D721Med (cell line): ENCODE data around the gene THSD4.

Experiments
- DNase-seq: peaks from one replicate; pipeline ENCODE4 v3.0.0; 2011; ENCODE audit warnings: low spot score; ENCODE audit not compliant: insufficient read length
- FAIRE-seq: peaks from 2 replicates; lab custom pipeline; 2011; peaks lifted over from hg19 to GRCh38; lab: Jason Lieb, UNC
- TF ChIP-seq, protein P1 (sequence below): IDR thresholded peaks from 2 replicates; pipeline ENCODE4 v1.5.1; 2012; ENCODE audit warnings: mild to moderate bottlenecking, control low read depth; ENCODE audit not compliant: insufficient read depth; ENCODE audit errors: missing control alignments

The THSD4 gene

DNA sequence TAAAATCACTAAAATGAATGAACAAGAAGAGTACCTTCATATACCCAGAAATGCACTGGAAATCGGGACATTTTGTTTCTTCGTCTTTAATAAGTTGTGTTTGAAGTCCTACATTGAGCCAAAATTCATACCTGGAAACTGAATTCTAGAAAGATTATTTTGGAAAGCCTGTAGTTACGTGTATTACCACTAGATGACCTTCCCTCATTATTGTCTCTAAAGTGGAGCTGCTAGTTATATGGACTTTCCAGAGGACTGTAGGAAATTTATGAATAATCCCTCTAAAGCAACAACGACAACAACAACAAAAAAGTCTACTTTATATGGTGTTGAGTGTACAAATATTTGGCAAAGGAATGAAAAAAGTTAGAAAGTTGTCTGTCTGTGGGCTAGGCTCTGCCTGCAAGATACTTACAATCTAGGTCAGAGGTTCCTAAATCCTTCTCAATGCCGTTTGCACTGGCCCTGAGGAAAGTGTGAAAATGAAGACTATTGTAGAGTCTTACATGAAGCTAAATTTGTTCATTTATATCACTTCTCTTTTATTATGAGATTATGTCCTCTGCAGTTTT is 460.3 kb downstream of the THSD4 start:
- TF ChIP-seq, protein P1, sequence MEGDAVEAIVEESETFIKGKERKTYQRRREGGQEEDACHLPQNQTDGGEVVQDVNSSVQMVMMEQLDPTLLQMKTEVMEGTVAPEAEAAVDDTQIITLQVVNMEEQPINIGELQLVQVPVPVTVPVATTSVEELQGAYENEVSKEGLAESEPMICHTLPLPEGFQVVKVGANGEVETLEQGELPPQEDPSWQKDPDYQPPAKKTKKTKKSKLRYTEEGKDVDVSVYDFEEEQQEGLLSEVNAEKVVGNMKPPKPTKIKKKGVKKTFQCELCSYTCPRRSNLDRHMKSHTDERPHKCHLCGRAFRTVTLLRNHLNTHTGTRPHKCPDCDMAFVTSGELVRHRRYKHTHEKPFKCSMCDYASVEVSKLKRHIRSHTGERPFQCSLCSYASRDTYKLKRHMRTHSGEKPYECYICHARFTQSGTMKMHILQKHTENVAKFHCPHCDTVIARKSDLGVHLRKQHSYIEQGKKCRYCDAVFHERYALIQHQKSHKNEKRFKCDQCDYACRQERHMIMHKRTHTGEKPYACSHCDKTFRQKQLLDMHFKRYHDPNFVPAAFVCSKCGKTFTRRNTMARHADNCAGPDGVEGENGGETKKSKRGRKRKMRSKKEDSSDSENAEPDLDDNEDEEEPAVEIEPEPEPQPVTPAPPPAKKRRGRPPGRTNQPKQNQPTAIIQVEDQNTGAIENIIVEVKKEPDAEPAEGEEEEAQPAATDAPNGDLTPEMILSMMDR, result peak; percentile 8
- no peak for FAIRE-seq
- DNase-seq, result no peak

DNA sequence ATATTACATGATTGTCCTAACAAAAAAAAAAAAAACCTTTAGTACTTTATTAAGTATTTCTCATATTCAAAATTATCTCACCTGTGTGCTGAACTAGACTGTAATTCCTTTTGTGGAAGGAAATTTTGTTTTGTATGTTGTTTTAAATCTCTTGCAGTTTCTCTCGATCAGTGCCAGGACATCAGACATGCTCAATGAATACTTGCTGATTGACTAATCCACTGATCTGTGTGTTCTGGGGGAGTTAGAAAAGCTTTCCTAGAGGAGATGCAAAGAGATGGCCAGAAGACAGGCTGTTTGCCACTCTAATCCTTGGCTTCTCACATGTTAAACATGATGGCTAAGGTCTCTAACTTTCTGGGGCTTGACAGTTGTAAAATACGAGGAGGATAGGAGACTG is 461.8 kb downstream of the THSD4 start:
- FAIRE-seq, result no peak
- TF ChIP-seq, protein P1, result no peak
- DNase-seq, result no peak

DNA sequence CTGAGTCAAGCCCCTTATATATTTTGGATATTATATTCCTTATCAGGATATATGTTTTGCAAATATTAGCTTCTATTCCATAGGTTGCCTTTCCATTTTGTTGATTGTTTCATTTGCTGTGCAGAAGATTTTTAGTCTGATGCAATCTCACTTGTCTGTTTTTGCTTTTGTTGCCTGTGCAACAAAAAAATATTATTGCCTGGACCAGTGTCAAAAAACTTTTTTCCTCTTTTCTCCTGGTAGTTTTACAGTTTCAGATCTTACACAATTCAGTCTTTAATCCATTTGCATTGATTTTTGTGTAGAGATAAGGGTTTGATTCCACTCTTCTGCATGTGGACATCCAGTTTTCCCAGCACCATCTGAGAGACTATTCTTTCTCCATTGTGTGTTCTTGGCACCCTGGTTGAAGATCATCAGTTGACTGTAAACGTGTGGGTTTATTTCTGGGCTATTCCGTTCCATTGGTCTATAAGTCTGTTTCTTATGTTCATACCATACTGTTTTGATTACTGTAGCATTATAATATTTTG is 466.2 kb downstream of the THSD4 start:
- DNase-seq (no peak), FAIRE-seq (no peak)
- TF ChIP-seq, protein P1, result no peak

DNA sequence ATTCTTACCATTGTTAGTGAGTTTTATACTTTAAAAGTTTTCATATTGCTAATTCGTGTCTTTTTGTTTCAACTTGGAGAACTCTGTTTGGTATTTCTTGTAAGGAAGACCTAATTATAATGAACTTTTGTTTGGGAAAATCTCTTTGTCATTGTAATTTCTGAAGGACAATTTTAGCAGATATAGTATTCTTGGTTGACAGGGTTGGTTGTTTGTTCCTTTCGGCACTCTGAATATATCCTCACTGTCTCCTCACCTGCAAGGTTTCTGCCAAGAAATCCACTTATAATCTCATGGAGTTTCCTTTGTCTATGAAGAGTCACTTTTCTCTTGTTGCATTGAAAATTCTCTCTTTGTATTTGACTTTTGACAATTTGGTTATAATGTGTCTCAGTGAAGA is 469.9 kb downstream of the THSD4 start:
- FAIRE-seq (no peak), DNase-seq (no peak)
- TF ChIP-seq, protein P1, result no peak

DNA sequence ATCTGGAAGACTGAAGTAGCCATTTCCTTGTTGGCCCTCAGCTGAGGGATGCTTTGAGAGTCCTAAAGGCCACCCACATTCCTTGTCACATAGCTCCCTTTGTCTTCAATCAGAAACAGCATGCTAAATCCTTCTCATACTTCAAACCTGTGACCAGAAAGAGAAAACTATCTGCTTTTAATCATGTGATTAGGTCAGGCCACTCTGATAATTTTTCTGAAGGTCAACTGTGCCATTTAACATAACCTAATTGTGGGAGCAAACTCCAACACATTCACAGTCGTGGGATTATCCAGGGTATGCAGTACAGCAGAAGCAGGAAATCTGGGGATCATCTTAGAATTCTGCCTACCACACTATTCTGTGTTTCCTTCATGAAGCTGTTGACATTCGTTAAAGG is 471.2 kb downstream of the THSD4 start:
- TF ChIP-seq, protein P1, result no peak
- DNase-seq, result no peak
- no peak for FAIRE-seq

DNA sequence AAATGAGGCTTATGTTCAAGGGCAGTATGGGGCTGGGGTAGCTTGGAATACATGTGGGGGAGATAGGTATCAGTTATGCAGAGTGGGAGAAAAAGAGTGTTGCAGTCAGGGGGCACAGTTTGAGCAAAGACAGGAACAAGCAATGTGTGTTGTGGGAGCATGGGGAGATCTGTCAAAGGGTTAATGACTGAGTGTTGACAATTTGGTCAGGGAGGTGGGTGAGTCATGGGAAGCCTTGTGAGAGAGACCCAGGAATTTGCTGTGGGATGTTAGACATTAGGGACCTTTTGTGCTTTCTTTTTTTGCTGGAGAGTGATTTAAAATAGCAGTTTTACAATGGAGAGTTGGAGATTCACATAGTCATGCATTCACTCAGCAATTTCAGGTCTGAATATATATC is 473.5 kb downstream of the THSD4 start:
- FAIRE-seq (no peak), DNase-seq (no peak)

DNA sequence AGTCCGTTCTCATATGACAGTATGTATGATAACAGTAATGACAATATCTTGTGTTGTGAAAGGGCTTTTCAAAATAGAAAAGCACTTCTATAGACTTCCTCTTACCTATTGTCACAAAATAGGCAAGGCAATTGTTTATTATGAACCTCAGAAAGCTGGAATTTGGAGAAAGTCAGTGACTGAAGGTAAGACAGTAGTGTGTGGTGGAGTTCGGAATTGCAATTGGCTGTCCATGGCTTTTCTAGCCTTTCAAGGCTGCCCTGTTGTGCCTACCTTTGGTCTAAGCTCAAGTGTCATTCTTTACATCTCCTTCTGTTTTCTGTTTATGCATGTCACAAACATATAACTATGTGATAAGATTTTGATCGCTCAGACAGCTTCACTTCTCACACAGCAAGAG is 475.8 kb downstream of the THSD4 start:
- no peak for DNase-seq
- no peak for FAIRE-seq
- TF ChIP-seq, protein P1, result no peak

More for the DNA sequence above, 473.5 kb downstream of the THSD4 start:
- TF ChIP-seq, protein P1, result no peak
